Neural progenitor cell (in vitro differentiated cells): ENCODE results near the gene IQCN. TPM values are rescaled to one million over a fixed set of nuclear protein-coding genes. Genes with fewer than 3 reads are reported as not detected.

Experiments
- DNase-seq: peaks from one replicate; pipeline ENCODE4 v3.0.0-alpha.2; 2016; ENCODE audit warnings: low spot score
- H2AFZ ChIP-seq: fragments of 200-600 bp; sonication (generic); replicated peaks from 2 replicates; pipeline ENCODE4 v1.6.1; 2016; ENCODE audit warnings: antibody characterized with exemption
- H3F3A ChIP-seq: fragments of 200-600 bp; sonication (generic); 2 replicates; pipeline ENCODE4 v1.6.1; 2016; ENCODE audit warnings: antibody characterized with exemption, low read depth
- H3K27ac ChIP-seq: fragments of 200-600 bp; sonication (generic); 2 replicates; pipeline ENCODE4 v1.5.1; 2016; ENCODE audit warnings: mild to moderate bottlenecking
- H3K27me3 ChIP-seq: fragments of 200-600 bp; sonication (generic); 2 replicates; pipeline ENCODE4 v1.6.1; 2016; ENCODE audit warnings: mild to moderate bottlenecking, moderate library complexity
- H3K36me3 ChIP-seq: fragments of 200-600 bp; sonication (generic); 2 replicates; pipeline ENCODE4 v1.5.1; 2016
- H3K4me1 ChIP-seq: fragments of 200-600 bp; sonication (generic); 2 replicates; pipeline ENCODE4 v1.6.1; 2016; ENCODE audit warnings: mixed run types
- H3K4me2 ChIP-seq: fragments of 200-600 bp; sonication (generic); 2 replicates; pipeline ENCODE4 v1.6.1; 2016
- H3K4me3 ChIP-seq: fragments of 200-600 bp; sonication (generic); 2 replicates; pipeline ENCODE4 v1.5.1; 2016
- H3K79me2 ChIP-seq: fragments of 200-600 bp; sonication (generic); 2 replicates; pipeline ENCODE4 v1.6.1; 2016; ENCODE audit warnings: low read depth
- H3K9ac ChIP-seq: fragments of 200-600 bp; sonication (generic); 2 replicates; pipeline ENCODE4 v1.6.1; 2016
- H3K9me3 ChIP-seq: fragments of 200-600 bp; sonication (generic); 2 replicates; pipeline ENCODE4 v1.5.1; 2016; ENCODE audit warnings: low read depth
- H4K20me1 ChIP-seq: fragments of 200-600 bp; sonication (generic); 2 replicates; pipeline ENCODE4 v1.6.1; 2016; ENCODE audit warnings: low read depth
- H3K27ac Mint-ChIP-seq: 3 replicates; pipeline ENCODE4 v1.8.0; 2021; ENCODE audit warnings: mixed read lengths
- H3K27me3 Mint-ChIP-seq: 2 replicates; pipeline ENCODE4 v1.8.0; 2022; ENCODE audit warnings: low read depth, mild to moderate bottlenecking, inconsistent platforms, moderate library complexity, mixed read lengths; ENCODE audit not compliant: insufficient read depth
- H3K36me3 Mint-ChIP-seq: 3 replicates; pipeline ENCODE4 v1.8.0; 2021; ENCODE audit warnings: mixed read lengths
- H3K4me1 Mint-ChIP-seq: 3 replicates; pipeline ENCODE4 v1.8.0; 2021; ENCODE audit warnings: mixed read lengths
- H3K4me3 Mint-ChIP-seq: 3 replicates; pipeline ENCODE4 v1.8.0; 2021; ENCODE audit warnings: mild to moderate bottlenecking, moderate library complexity, mixed read lengths
- H3K9me3 Mint-ChIP-seq: 3 replicates; pipeline ENCODE4 v1.8.0; 2020; ENCODE audit warnings: mixed read lengths
- EZH2 ChIP-seq: fragments of 200-600 bp; sonication (generic); IDR thresholded peaks from 2 replicates; pipeline ENCODE4 v1.6.1; 2017; ENCODE audit warnings: antibody characterized with exemption, mild to moderate bottlenecking, moderate library complexity
- EZH2phosphoT487 ChIP-seq: fragments of 200-600 bp; sonication (generic); IDR thresholded peaks from 2 replicates; pipeline ENCODE4 v1.6.1; 2017; ENCODE audit warnings: antibody characterized with exemption
- total RNA-seq: library from RNA; depleted of rRNA; stranded (reverse); fragments of >200 nt; gene quantifications from 2 replicates; pipeline ENCODE4 v1.2.3, GENCODE V29; 2015; ENCODE audit warnings: low replicate concordance
- TF ChIP-seq, protein P1 (sequence below): fragments of 200-600 bp; sonication (generic); IDR thresholded peaks from 2 replicates; pipeline ENCODE4 v1.5.1; 2017; ENCODE audit warnings: antibody characterized with exemption, mild to moderate bottlenecking

IQCN gene
- total RNA-seq, 1 donor from 2014 or later, result 0.11 TPM

DNA sequence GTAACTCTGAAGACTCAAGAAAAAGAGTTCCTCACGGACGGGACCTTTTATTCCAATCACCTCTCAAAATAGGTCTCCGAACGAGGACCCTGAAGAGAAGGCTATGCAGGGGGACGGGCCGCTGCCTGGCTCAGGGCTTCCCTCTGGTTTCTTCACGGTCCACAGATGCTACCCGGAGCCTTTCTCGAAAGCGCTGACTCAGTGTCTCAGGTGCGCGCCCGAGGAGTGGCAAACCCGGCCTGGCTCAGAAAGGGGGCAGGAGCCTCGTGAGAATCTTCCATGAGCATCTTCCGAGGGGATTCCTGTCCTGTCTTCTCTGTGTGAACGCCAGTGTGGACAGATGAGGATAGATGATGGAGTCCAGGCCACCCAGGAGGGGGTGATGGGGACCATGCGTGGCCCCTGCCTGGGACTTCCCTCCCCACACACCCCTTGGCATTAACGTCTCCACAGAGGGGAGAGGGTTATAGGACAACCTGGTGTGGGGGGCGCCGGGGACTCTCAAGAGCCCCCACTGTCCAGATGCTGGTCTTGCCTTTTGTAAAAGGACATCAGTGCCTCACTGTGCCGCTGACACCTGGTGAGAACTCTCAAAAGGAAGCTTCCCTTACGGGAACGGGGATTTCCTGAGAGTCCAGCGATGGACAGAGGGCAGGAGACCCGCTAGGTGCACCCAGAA is 32.1 kb upstream of the IQCN start:
- H3K36me3 Mint-ChIP-seq, result peaks cover 8% of the 10 kb centered on the region
- Histone ChIP-seq H3K36me3 (no peaks in the 10 kb centered on the region), H3K4me3 (no peak overlapping the region), H2AFZ (no peak overlapping the region), H3K9ac (no peak overlapping the region), H3K4me2 (no peak overlapping the region), H3K27me3 (no peaks in the 10 kb centered on the region), H3K27ac (peak overlapping the region; percentile 6), H4K20me1 (peaks cover 21% of the 10 kb centered on the region), H3K9me3 (no peaks in the 10 kb centered on the region), H3K79me2 (no peaks in the 10 kb centered on the region), H3K4me1 (peaks cover 21% of the 10 kb centered on the region), H3F3A (peaks cover 46% of the 10 kb centered on the region)
- H3K4me3 Mint-ChIP-seq, result peak overlapping the region; percentile 64
- H3K4me1 Mint-ChIP-seq, result peaks cover 28% of the 10 kb centered on the region
- TF ChIP-seq EZH2, result no peak
- TF ChIP-seq EZH2phosphoT487, result no peak
- TF ChIP-seq, protein P1, sequence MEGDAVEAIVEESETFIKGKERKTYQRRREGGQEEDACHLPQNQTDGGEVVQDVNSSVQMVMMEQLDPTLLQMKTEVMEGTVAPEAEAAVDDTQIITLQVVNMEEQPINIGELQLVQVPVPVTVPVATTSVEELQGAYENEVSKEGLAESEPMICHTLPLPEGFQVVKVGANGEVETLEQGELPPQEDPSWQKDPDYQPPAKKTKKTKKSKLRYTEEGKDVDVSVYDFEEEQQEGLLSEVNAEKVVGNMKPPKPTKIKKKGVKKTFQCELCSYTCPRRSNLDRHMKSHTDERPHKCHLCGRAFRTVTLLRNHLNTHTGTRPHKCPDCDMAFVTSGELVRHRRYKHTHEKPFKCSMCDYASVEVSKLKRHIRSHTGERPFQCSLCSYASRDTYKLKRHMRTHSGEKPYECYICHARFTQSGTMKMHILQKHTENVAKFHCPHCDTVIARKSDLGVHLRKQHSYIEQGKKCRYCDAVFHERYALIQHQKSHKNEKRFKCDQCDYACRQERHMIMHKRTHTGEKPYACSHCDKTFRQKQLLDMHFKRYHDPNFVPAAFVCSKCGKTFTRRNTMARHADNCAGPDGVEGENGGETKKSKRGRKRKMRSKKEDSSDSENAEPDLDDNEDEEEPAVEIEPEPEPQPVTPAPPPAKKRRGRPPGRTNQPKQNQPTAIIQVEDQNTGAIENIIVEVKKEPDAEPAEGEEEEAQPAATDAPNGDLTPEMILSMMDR, result no peak
- H3K27ac Mint-ChIP-seq, result no peak overlapping the region
- no peak for DNase-seq
- no peaks in the 10 kb centered on the region for H3K9me3 Mint-ChIP-seq
- no peaks in the 10 kb centered on the region for H3K27me3 Mint-ChIP-seq

- Mint-ChIP-seq H3K36me3 (peaks cover 8% of the 10 kb centered on the region), H3K9me3 (no peaks in the 10 kb centered on the region), H3K27ac (peak overlapping the region; percentile 99), H3K27me3 (peaks cover 2% of the 10 kb centered on the region), H3K4me3 (peak overlapping the region; percentile 81), H3K4me1 (peaks cover 28% of the 10 kb centered on the region)
- Histone ChIP-seq H3K9ac (no peak overlapping the region), H3K79me2 (no peaks in the 10 kb centered on the region), H3K4me1 (peaks cover 21% of the 10 kb centered on the region), H3K4me2 (peak overlapping the region; percentile 72), H3K36me3 (no peaks in the 10 kb centered on the region), H3K27me3 (no peaks in the 10 kb centered on the region), H3K27ac (peak overlapping the region; percentile 59), H3K9me3 (no peaks in the 10 kb centered on the region), H2AFZ (no peak overlapping the region), H3K4me3 (peak overlapping the region; percentile 24), H3F3A (peaks cover 47% of the 10 kb centered on the region), H4K20me1 (peaks cover 13% of the 10 kb centered on the region)
- TF ChIP-seq, protein P1, result no peak
- TF ChIP-seq EZH2phosphoT487, result no peak
- no peak for TF ChIP-seq EZH2
- DNase-seq, result peak; percentile 76
Measured at GRCh38 chr19:18304458-18305310, 30.4 kb upstream of the IQCN start.

GRCh38 chr19:18304208-18304457 is 29.9 kb upstream of the IQCN start:
- H4K20me1 ChIP-seq, result peaks cover 13% of the 10 kb centered on the region
- H3K27me3 ChIP-seq, result no peaks in the 10 kb centered on the region
- H3K9ac ChIP-seq, result no peak overlapping the region
- H3K9me3 Mint-ChIP-seq, result no peaks in the 10 kb centered on the region
- peaks cover 4% of the 10 kb centered on the region for H3K27me3 Mint-ChIP-seq
- no peak overlapping the region for H3K27ac ChIP-seq
- peak overlapping the region; percentile 87 for H3K27ac Mint-ChIP-seq
- no peak for DNase-seq
- peaks cover 28% of the 10 kb centered on the region for H3K4me1 Mint-ChIP-seq
- no peak overlapping the region for H2AFZ ChIP-seq
- no peak for TF ChIP-seq EZH2
- TF ChIP-seq, protein P1, result no peak
- TF ChIP-seq EZH2phosphoT487, result no peak
- peaks cover 21% of the 10 kb centered on the region for H3K4me1 ChIP-seq
- H3K9me3 ChIP-seq, result no peaks in the 10 kb centered on the region
- peak overlapping the region; percentile 72 for H3K4me2 ChIP-seq
- H3K4me3 Mint-ChIP-seq, result peak overlapping the region; percentile 77
- H3K79me2 ChIP-seq, result no peaks in the 10 kb centered on the region
- no peaks in the 10 kb centered on the region for H3K36me3 ChIP-seq
- H3F3A ChIP-seq, result peaks cover 47% of the 10 kb centered on the region
- H3K36me3 Mint-ChIP-seq, result peaks cover 8% of the 10 kb centered on the region
- H3K4me3 ChIP-seq, result peak overlapping the region; percentile 24
